Keratinocyte (primary cell): ENCODE data around the gene SPTBN4. TPM values are rescaled to one million over a fixed set of nuclear protein-coding genes. Genes with fewer than 3 reads are reported as not detected.

Experiments used
- DNase-seq: peaks from one replicate; pipeline ENCODE4 v3.0.0-alpha.2; 2011; ENCODE audit warnings: low read depth, missing footprints, low spot score
- FAIRE-seq: peaks from 2 replicates; lab custom pipeline; 2011; peaks lifted over from hg19 to GRCh38; lab: Jason Lieb, UNC
- H2AFZ ChIP-seq: 2 replicates; pipeline ENCODE4 v1.6.0; 2012; ENCODE audit warnings: low read length, control low read depth, inconsistent platforms; ENCODE audit not compliant: control insufficient read depth
- H3K27ac ChIP-seq: 2 replicates; pipeline ENCODE4 v1.5.1; 2011; ENCODE audit warnings: low read length; ENCODE audit not compliant: control insufficient read depth, insufficient read depth
- H3K27me3 ChIP-seq: 3 replicates; pipeline ENCODE4 v1.6.0; 2011; ENCODE audit warnings: low read length; ENCODE audit not compliant: control insufficient read depth, insufficient read depth; ENCODE audit errors: extremely low read depth
- H3K36me3 ChIP-seq, 2 experiments: 2 replicates in 1 of 2; 3 replicates in 1 of 2; pipeline ENCODE4 v1.5.1; 2011; ENCODE audit warnings: low read length in 2 of 2, mild to moderate bottlenecking in 1 of 2; ENCODE audit not compliant: control insufficient read depth in 2 of 2, insufficient read depth in 2 of 2; ENCODE audit errors: extremely low read depth in 1 of 2
- H3K4me1 ChIP-seq: 3 replicates; pipeline ENCODE4 v1.5.1; 2011; ENCODE audit warnings: low read length; ENCODE audit not compliant: control insufficient read depth, insufficient read depth; ENCODE audit errors: extremely low read depth
- H3K4me2 ChIP-seq: 3 replicates; pipeline ENCODE4 v1.6.0; 2011; ENCODE audit warnings: low read depth, low read length; ENCODE audit not compliant: control insufficient read depth, insufficient read depth; ENCODE audit errors: extremely low read depth
- H3K4me3 ChIP-seq, 3 experiments: fragments of 200-600 bp in 1 of 3; sonication (generic) in 1 of 3; 2 replicates in 2 of 3; 3 replicates in 1 of 3; pipeline ENCODE4 v1.5.1; 2011 to 2016; ENCODE audit warnings: low read length in 3 of 3, mild to moderate bottlenecking in 3 of 3, control low read depth in 2 of 3, inconsistent platforms in 1 of 3, low read depth in 1 of 3, mixed read lengths in 1 of 3, mixed run types in 1 of 3, moderate library complexity in 1 of 3; ENCODE audit not compliant: control insufficient read depth in 2 of 3, insufficient read depth in 2 of 3; ENCODE audit errors: extremely low read depth in 1 of 3
- H3K79me2 ChIP-seq: 2 replicates; pipeline ENCODE4 v1.6.0; 2012; ENCODE audit warnings: low read length; ENCODE audit not compliant: control insufficient read depth, insufficient read depth
- H3K9ac ChIP-seq: 3 replicates; pipeline ENCODE4 v1.6.0; 2011; ENCODE audit warnings: low read length; ENCODE audit not compliant: control insufficient read depth, insufficient read depth; ENCODE audit errors: extremely low read depth
- H3K9me1 ChIP-seq: 3 replicates; pipeline ENCODE4 v1.6.0; 2011; ENCODE audit warnings: low read length; ENCODE audit not compliant: control insufficient read depth, insufficient read depth; ENCODE audit errors: extremely low read depth
- H3K9me3 ChIP-seq: 2 replicates; pipeline ENCODE4 v1.5.1; 2012; ENCODE audit warnings: low read depth, low read length; ENCODE audit not compliant: control insufficient read depth
- H4K20me1 ChIP-seq: 3 replicates; pipeline ENCODE4 v1.6.0; 2011; ENCODE audit warnings: low read length; ENCODE audit not compliant: control insufficient read depth, insufficient read depth; ENCODE audit errors: extremely low read depth
- CTCF ChIP-seq, 3 experiments: IDR thresholded peaks in 1 of 3; conservative IDR thresholded peaks in 1 of 3; optimal IDR thresholded peaks in 1 of 3; 2 replicates in 2 of 3; 3 replicates in 1 of 3; pipeline versions ENCODE3 to v1.5.1; 2011; ENCODE audit warnings: low read length in 3 of 3, mild to moderate bottlenecking in 3 of 3, moderate library complexity in 2 of 3, control low read depth in 1 of 3, inconsistent platforms in 1 of 3; ENCODE audit not compliant: insufficient read depth in 2 of 3; ENCODE audit errors: extremely low read depth in 1 of 3
- EZH2 ChIP-seq: IDR thresholded peaks from one replicate; pipeline ENCODE4 v1.6.1; 2012; ENCODE audit warnings: inconsistent platforms, mild to moderate bottlenecking, low read length, moderate library complexity
- dilution Hi-C: fragments of 300-500 bp; cut with MboI; formaldehyde crosslinking; loops from one replicate; pipeline ENCODE4 v1.7.0; 2020; ENCODE audit warnings: low sequenced_read_pairs; ENCODE audit not compliant: extremely low pct_ligation_motif_present
- polyA plus RNA-seq, 5 experiments: library from polyadenylated mRNA; depleted of rRNA in 3 of 5; stranded (reverse) in 3 of 5; stranded (forward) in 1 of 5; unstranded in 1 of 5; fragments of >200 nt; gene quantifications; 1 replicate in 1 of 5; 2 replicates in 3 of 5; 3 replicates in 1 of 5; pipeline versions ENCODE4 v1.2.1 to v1.2.3, GENCODE V29; 2011 to 2012; ENCODE audit warnings: missing spikeins in 2 of 5, low read depth in 1 of 5, low replicate concordance in 1 of 5

Gene SPTBN4
- polyA plus RNA-seq, 1 donor (not counting 4 experiments of a cell fraction or from before 2014, with no cell fraction given): 0.17 TPM

GRCh38 chr19:40603389-40604170, 136.8 kb downstream of the SPTBN4 start:
- FAIRE-seq (peak; percentile 69), DNase-seq (peak; percentile 97)
- Histone ChIP-seq H3K9ac (peak overlapping the region; percentile 71), H3K9me1 (no peaks in the 10 kb centered on the region), H3K27ac (peak overlapping the region; percentile 68), H4K20me1 (no peaks in the 10 kb centered on the region), H2AFZ (peak overlapping the region; percentile 32), H3K79me2 (no peaks in the 10 kb centered on the region), H3K9me3 (no peaks in the 10 kb centered on the region), H3K4me1 (peaks cover 47% of the 10 kb centered on the region), H3K4me2 (peak overlapping the region; percentile 96), H3K4me3 (peak overlapping the region; percentile 31 to 66 (median 54)), H3K36me3 (no peaks in the 10 kb centered on the region), H3K27me3 (peaks cover 21% of the 10 kb centered on the region)
- dilution Hi-C loops: no loop called here
- TF ChIP-seq CTCF (optimal IDR thresholded peaks at IDR 0.05 in 1 of 3, IDR thresholded peaks at IDR 0.05 in 1 of 3, conservative IDR thresholded peaks at IDR 0.05 in 1 of 3; ENCODE audit: extremely low read depth in 1 of 3, insufficient read depth in 2 of 3, low read length in 3 of 3): peak in 1 of 3 experiments; percentile 39
- no peak for TF ChIP-seq EZH2

- dilution Hi-C loops: no loop called here
- Histone ChIP-seq H3K9me3 (no peaks in the 10 kb centered on the region), H3K9ac (no peak overlapping the region), H3K27me3 (peaks cover 17% of the 10 kb centered on the region), H2AFZ (no peak overlapping the region), H3K9me1 (no peaks in the 10 kb centered on the region), H3K27ac (peak overlapping the region; percentile 68), H3K79me2 (no peaks in the 10 kb centered on the region), H4K20me1 (no peaks in the 10 kb centered on the region), H3K4me1 (peaks cover 47% of the 10 kb centered on the region), H3K4me2 (peak overlapping the region; percentile 50), H3K4me3 (peak overlapping the region in 1 of 3 experiments; percentile 19), H3K36me3 (no peaks in the 10 kb centered on the region)
- DNase-seq: no peak
- TF ChIP-seq CTCF (optimal IDR thresholded peaks at IDR 0.05 in 1 of 3, IDR thresholded peaks at IDR 0.05 in 1 of 3, conservative IDR thresholded peaks at IDR 0.05 in 1 of 3; ENCODE audit: extremely low read depth in 1 of 3, insufficient read depth in 2 of 3, low read length in 3 of 3) (no peak), EZH2 (no peak)
- no peak for FAIRE-seq
Observed at GRCh38 chr19:40604171-40604646, 137.4 kb downstream of the SPTBN4 start.
